HFF-Myc (cell line): Measurements from ENCODE around the gene BLNK.

Experiments used
- DNase-seq: peaks from one replicate; pipeline ENCODE4 v3.0.0-alpha.2; 2011; ENCODE audit warnings: low read depth; ENCODE audit errors: extremely low read depth
- H3K4me3 ChIP-seq: replicated peaks from 2 replicates; pipeline ENCODE4 v1.5.1; 2011; ENCODE audit warnings: low read depth, mild to moderate bottlenecking, control low read depth, low read length
- CTCF ChIP-seq: IDR thresholded peaks from 2 replicates; pipeline ENCODE4 v1.5.1; 2012; ENCODE audit warnings: mild to moderate bottlenecking, low read depth, low read length, control low read depth; ENCODE audit errors: missing control alignments

BLNK gene

GRCh38 chr10:96168546-96168945 lies 102.8 kb downstream of the BLNK start:
- DNase-seq, result no peak
- H3K4me3 ChIP-seq, result no peak overlapping the region
- no peak for TF ChIP-seq CTCF

- no peak for TF ChIP-seq CTCF
- H3K4me3 ChIP-seq, result no peak overlapping the region
- DNase-seq, result no peak
Observed at GRCh38 chr10:96165726-96166125, 105.6 kb downstream of the BLNK start.

- no peak for DNase-seq
- TF ChIP-seq CTCF, result no peak
- H3K4me3 ChIP-seq, result no peak overlapping the region
Observed at GRCh38 chr10:96153070-96153469, 118.3 kb downstream of the BLNK start.

GRCh38 chr10:96152437-96152836 lies 118.9 kb downstream of the BLNK start:
- no peak for DNase-seq
- no peak overlapping the region for H3K4me3 ChIP-seq
- TF ChIP-seq CTCF, result no peak
